NCI-H187 treated with DMSO at 0.1 percent for 48 hours (cell line): ENCODE measurements around the gene ALK.

ENCODE experiments used
- DNase-seq: peaks from one replicate; lab custom pipeline; 2025; lab: John Stamatoyannopoulos, UW

Gene ALK

DNA sequence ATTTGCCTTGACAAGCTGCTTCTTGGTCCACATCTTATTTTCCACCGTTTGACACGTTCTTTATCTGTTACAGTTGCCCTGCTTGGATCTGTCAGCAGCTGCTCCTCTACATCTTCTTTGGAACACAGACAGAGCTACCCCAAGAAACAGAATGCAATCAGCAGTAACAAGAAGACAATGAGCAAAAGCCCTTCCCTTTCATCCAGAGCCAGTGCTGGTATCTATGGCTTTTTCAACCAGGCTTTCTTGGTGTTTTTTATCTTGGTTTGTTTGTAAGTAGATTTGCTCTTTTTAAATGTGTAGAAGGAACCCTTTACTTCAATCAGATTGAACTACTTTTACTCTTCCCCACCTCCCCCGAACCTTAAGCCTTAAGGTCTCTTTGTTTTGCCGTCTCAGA, 764.3 kb downstream of the ALK start:
- no peak for DNase-seq

GRCh38 chr2:29155578-29155977, 765.8 kb downstream of the ALK start:
- DNase-seq: no peak

DNA sequence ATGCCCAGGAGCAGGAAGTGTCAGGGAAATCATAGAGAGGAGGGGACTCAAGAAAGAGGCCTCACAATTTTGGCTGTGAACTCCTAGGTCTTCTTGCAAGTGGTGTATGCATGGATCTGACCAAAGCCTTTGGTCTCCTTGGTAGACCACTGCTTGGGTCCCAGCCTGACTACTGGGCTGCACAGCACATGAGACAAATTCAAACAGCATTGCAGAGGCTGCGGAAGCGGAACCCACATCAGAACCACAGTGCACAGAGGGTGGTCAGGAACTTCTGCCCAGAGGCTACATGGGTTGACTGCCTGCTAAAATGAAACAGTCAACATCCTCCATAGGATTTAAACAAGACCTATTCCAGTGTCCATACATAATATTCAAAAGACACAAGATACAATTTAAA, 766.8 kb downstream of the ALK start:
- DNase-seq: no peak

- no peak for DNase-seq
Observed at GRCh38 chr2:29147963-29148362, 773.4 kb downstream of the ALK start.

GRCh38 chr2:29146197-29146596, 775.2 kb downstream of the ALK start:
- DNase-seq: no peak

GRCh38 chr2:29143657-29144056, 777.7 kb downstream of the ALK start:
- no peak for DNase-seq
